HCT116 (cell line): Measurements from ENCODE around the gene TENM3. TPM values are rescaled to one million over a fixed set of nuclear protein-coding genes. Genes with fewer than 3 reads are reported as not detected.

ENCODE experiments used
- ATAC-seq: fragments of 200-7000 bp; cut with Tn5 transposase; 2 replicates; pipeline ENCODE4 v1.9.1; 2020; ENCODE audit warnings: mild to moderate bottlenecking, moderate library complexity
- BruUV-seq: library from RNA; stranded (reverse); fragments of 400-500 nt; replicated peaks from 2 replicates; lab custom pipeline; 2021; lab: Mats Ljungman, UMichigan
- CTCF ChIA-PET: fragments of 300-600 bp; sonication (Branson Sonifier 250); formaldehyde crosslinking; loops from one replicate; lab custom pipeline; 2021; ENCODE audit warnings: antibody characterized with exemption; lab: Charles Lee
- POLR2A ChIA-PET: fragments of 300-600, 350-600 bp; sonication (Branson Sonifier 250); formaldehyde crosslinking; loops from one replicate; lab custom pipeline; 2021; ENCODE audit warnings: antibody characterized with exemption; lab: Charles Lee
- RAD21 ChIA-PET, 2 experiments: fragments of 300-600 bp; sonication (Branson Sonifier 250); formaldehyde crosslinking; loops; one replicate each; lab custom pipeline; 2023; ENCODE audit warnings: low total read pairs in 2 of 2; ENCODE audit not compliant: uncharacterized antibody in 2 of 2, unreplicated experiment in 2 of 2, low non-redundant PET in 1 of 2; lab: Charles Lee
- DNase-seq: peaks from one replicate; pipeline ENCODE4 v3.0.0-alpha.2; 2010; ENCODE audit warnings: low read depth, low spot score
- H2AFZ ChIP-seq: fragments of 200-600 bp; shearing (Covaris generic), sonication (generic); 2 replicates; pipeline ENCODE4 v1.6.1; 2017; ENCODE audit warnings: low read depth, mixed run types, mixed read lengths, antibody characterized with exemption, low read length; ENCODE audit not compliant: poor library complexity, severe bottlenecking
- H3K27ac ChIP-seq: 2 replicates; pipeline ENCODE4 v1.5.1; 2012; ENCODE audit warnings: low read depth, low read length
- H3K27me3 ChIP-seq: fragments of 200-600 bp; sonication (generic); 2 replicates; pipeline ENCODE4 v1.6.1; 2016; ENCODE audit warnings: mixed run types, low read length, mixed read lengths; ENCODE audit not compliant: insufficient read depth
- H3K36me3 ChIP-seq, 2 experiments: fragments of 200-500 bp in 1 of 2; fragments of 200-600 bp in 1 of 2; sonication (Bioruptor generic) in 1 of 2; sonication (generic) in 1 of 2; 2 replicates each; pipeline versions ENCODE4 v1.5.1 to v1.6.1; 2014 to 2016; ENCODE audit warnings: low read length in 2 of 2, inconsistent platforms in 1 of 2, mixed read lengths in 1 of 2, mixed run types in 1 of 2; ENCODE audit not compliant: insufficient read depth in 2 of 2, control insufficient read depth in 1 of 2
- H3K4me1 ChIP-seq, 2 experiments: fragments of 200-600 bp in 1 of 2; sonication (generic) in 1 of 2; 2 replicates each; pipeline versions ENCODE4 v1.5.1 to v1.6.1; 2012 to 2017; ENCODE audit warnings: low read length in 2 of 2, inconsistent platforms in 1 of 2, mild to moderate bottlenecking in 1 of 2, mixed read lengths in 1 of 2, mixed run types in 1 of 2, moderate library complexity in 1 of 2; ENCODE audit not compliant: insufficient read depth in 2 of 2, control insufficient read depth in 1 of 2
- H3K4me2 ChIP-seq: fragments of 200-600 bp; sonication (generic); 2 replicates; pipeline ENCODE4 v1.6.1; 2017; ENCODE audit warnings: mixed run types, low read length, mixed read lengths
- H3K4me3 ChIP-seq, 2 experiments: fragments of 200-600 bp in 1 of 2; sonication (generic) in 1 of 2; replicated peaks in 1 of 2; 2 replicates each; pipeline ENCODE4 v1.5.1; 2011 to 2016; ENCODE audit warnings: low read length in 2 of 2, control low read depth in 1 of 2, low read depth in 1 of 2, mild to moderate bottlenecking in 1 of 2, mixed read lengths in 1 of 2, mixed run types in 1 of 2
- H3K79me2 ChIP-seq: fragments of 200-600 bp; sonication (generic); 2 replicates; pipeline ENCODE4 v1.6.1; 2017; ENCODE audit warnings: mild to moderate bottlenecking, mixed run types, low read length, moderate library complexity, mixed read lengths; ENCODE audit not compliant: insufficient read depth
- H3K9ac ChIP-seq: fragments of 200-600 bp; sonication (generic); 2 replicates; pipeline ENCODE4 v1.6.1; 2016; ENCODE audit warnings: low read length, mixed read lengths
- H3K9me2 ChIP-seq: fragments of 200-600 bp; sonication (generic), shearing (Covaris generic); 2 replicates; pipeline ENCODE4 v1.6.1; 2017; ENCODE audit warnings: mixed run types, mild to moderate bottlenecking, moderate library complexity; ENCODE audit not compliant: insufficient read depth
- H3K9me3 ChIP-seq, 2 experiments: fragments of 200-500 bp in 1 of 2; fragments of 200-600 bp in 1 of 2; sonication (Bioruptor generic) in 1 of 2; sonication (generic) in 1 of 2; 2 replicates each; pipeline ENCODE4 v1.6.1; 2014 to 2017; ENCODE audit warnings: low read length in 2 of 2, mixed read lengths in 2 of 2, inconsistent platforms in 1 of 2, low read depth in 1 of 2, mild to moderate bottlenecking in 1 of 2, mixed run types in 1 of 2, moderate library complexity in 1 of 2; ENCODE audit not compliant: control insufficient read depth in 1 of 2, insufficient read depth in 1 of 2
- H4K20me1 ChIP-seq: fragments of 200-600 bp; sonication (generic), shearing (Covaris generic); 2 replicates; pipeline ENCODE4 v1.6.1; 2017; ENCODE audit warnings: mixed run types, mild to moderate bottlenecking, moderate library complexity; ENCODE audit not compliant: insufficient read depth
- CBX3 ChIP-seq: IDR thresholded peaks from 2 replicates; pipeline ENCODE4 v1.6.1; 2012; ENCODE audit warnings: low read depth
- CEBPB ChIP-seq: IDR thresholded peaks from 2 replicates; pipeline ENCODE4 v1.6.1; 2012; ENCODE audit warnings: low read depth
- ELF1 ChIP-seq: IDR thresholded peaks from 2 replicates; pipeline ENCODE4 v1.6.1; 2012; ENCODE audit warnings: low read depth, borderline replicate concordance
- JUND ChIP-seq: IDR thresholded peaks from 2 replicates; pipeline ENCODE4 v1.6.1; 2012
- POLR2A ChIP-seq: IDR thresholded peaks from 2 replicates; pipeline ENCODE4 v1.7.0; 2011; ENCODE audit warnings: borderline replicate concordance; ENCODE audit not compliant: insufficient read depth, insufficient read length; ENCODE audit errors: extremely low read depth
- POLR2AphosphoS5 ChIP-seq: IDR thresholded peaks from 2 replicates; pipeline ENCODE4 v1.6.1; 2011; ENCODE audit warnings: mild to moderate bottlenecking, low read depth, low read length, moderate library complexity
- SIN3A ChIP-seq: IDR thresholded peaks from 2 replicates; pipeline ENCODE4 v1.6.1; 2012; ENCODE audit warnings: low read depth
- SP1 ChIP-seq: IDR thresholded peaks from 2 replicates; pipeline ENCODE4 v1.6.1; 2012; ENCODE audit warnings: low read depth
- SRF ChIP-seq: IDR thresholded peaks from 2 replicates; pipeline ENCODE4 v1.6.1; 2012; ENCODE audit warnings: low read depth
- YY1 ChIP-seq: IDR thresholded peaks from 2 replicates; pipeline ENCODE4 v1.6.1; 2011; ENCODE audit warnings: low read length, low read depth, moderate library complexity, mild to moderate bottlenecking; ENCODE audit not compliant: insufficient replicate concordance; ENCODE audit errors: extremely low read depth
- ZFX ChIP-seq: fragments of 450-650 bp; IDR thresholded peaks from 2 replicates; pipeline ENCODE4 v1.6.1; 2017
- ZNF274 ChIP-seq: fragments of 200-500 bp; sonication (Bioruptor generic); IDR thresholded peaks from 2 replicates; pipeline ENCODE4 v1.6.1; 2014; ENCODE audit warnings: mild to moderate bottlenecking, low read depth, low read length, inconsistent platforms
- intact Hi-C: fragments of 100-400 bp; cut with micrococcal nuclease; formaldehyde crosslinking; loops from 2 replicates; pipeline ENCODE4 v1.10.0; 2022
- total RNA-seq: library from RNA; stranded (reverse); gene quantifications from one replicate; pipeline ENCODE4 v1.2.1, GENCODE V29; 2021; ENCODE audit not compliant: unreplicated experiment
- TF ChIP-seq, protein P1 (sequence below): IDR thresholded peaks from 2 replicates; pipeline ENCODE4 v1.6.1; 2012
- TF ChIP-seq, protein P2 (sequence below): IDR thresholded peaks from 2 replicates; pipeline ENCODE4 v1.6.1; 2011; ENCODE audit warnings: mild to moderate bottlenecking, low read length, moderate library complexity; ENCODE audit not compliant: insufficient replicate concordance; ENCODE audit errors: extremely low read depth

The TENM3 gene
- total RNA-seq, 1 experiment from 2014 or later = 0.54 TPM

DNA sequence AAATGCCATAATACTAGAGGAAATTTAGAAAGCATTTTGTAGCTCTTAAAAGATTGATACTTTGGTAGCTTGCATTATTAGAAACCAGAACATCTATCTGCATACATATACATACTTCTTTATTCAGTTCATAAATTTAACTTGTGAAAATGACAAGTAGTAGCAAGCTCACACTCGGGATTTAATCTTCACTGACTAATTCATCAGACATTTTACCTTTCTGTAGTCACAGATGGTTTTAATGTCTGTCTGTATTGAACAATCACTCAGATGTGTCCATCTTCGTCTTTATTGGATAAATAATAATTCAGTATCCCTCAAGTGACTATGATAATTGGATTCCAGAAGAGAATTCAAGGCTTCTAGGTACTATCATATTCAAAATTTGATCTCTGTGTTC lies 232.3 kb downstream of the TENM3 start:
- Histone ChIP-seq H2AFZ (no peak overlapping the region), H3K9ac (no peak overlapping the region), H3K36me3 (no peaks in the 10 kb centered on the region), H3K27me3 (peaks cover 14% of the 10 kb centered on the region; the same call in 1 of the 2 replicates), H3K4me3 (no peak overlapping the region), H3K9me2 (no peaks in the 10 kb centered on the region), H3K9me3 (no peaks in the 10 kb centered on the region), H3K27ac (no peak overlapping the region), H3K4me2 (no peak overlapping the region), H3K79me2 (no peaks in the 10 kb centered on the region), H3K4me1 (no peaks in the 10 kb centered on the region), H4K20me1 (no peaks in the 10 kb centered on the region; the same call in 1 of the 2 replicates)
- RAD21 ChIA-PET = no interaction called here
- intact Hi-C loops = no loop called here
- POLR2A ChIA-PET = no interaction called here
- BruUV-seq = no TSS peak
- ATAC-seq (no peak), DNase-seq (no peak)
- TF ChIP-seq, protein P1, sequence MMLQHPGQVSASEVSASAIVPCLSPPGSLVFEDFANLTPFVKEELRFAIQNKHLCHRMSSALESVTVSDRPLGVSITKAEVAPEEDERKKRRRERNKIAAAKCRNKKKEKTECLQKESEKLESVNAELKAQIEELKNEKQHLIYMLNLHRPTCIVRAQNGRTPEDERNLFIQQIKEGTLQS = no peak
- no peak for TF ChIP-seq POLR2A
- TF ChIP-seq POLR2AphosphoS5 = no peak
- TF ChIP-seq SP1 = no peak
- TF ChIP-seq SIN3A = no peak
- no peak for TF ChIP-seq YY1
- TF ChIP-seq, protein P2, sequence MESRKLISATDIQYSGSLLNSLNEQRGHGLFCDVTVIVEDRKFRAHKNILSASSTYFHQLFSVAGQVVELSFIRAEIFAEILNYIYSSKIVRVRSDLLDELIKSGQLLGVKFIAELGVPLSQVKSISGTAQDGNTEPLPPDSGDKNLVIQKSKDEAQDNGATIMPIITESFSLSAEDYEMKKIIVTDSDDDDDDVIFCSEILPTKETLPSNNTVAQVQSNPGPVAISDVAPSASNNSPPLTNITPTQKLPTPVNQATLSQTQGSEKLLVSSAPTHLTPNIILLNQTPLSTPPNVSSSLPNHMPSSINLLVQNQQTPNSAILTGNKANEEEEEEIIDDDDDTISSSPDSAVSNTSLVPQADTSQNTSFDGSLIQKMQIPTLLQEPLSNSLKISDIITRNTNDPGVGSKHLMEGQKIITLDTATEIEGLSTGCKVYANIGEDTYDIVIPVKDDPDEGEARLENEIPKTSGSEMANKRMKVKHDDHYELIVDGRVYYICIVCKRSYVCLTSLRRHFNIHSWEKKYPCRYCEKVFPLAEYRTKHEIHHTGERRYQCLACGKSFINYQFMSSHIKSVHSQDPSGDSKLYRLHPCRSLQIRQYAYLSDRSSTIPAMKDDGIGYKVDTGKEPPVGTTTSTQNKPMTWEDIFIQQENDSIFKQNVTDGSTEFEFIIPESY = no peak
- no peak for TF ChIP-seq SRF
- no peak for TF ChIP-seq ELF1
- TF ChIP-seq CBX3 = no peak
- TF ChIP-seq CEBPB = no peak
- no peak for TF ChIP-seq JUND
- TF ChIP-seq ZNF274 = no peak
- no peak for TF ChIP-seq ZFX
- CTCF ChIA-PET = no interaction called here
